Suppressor macrophage treated with lipopolysaccharide for 1 hour (primary cell): ENCODE measurements around the gene ACIN1.

Source experiments
- DNase-seq, 3 donors: peaks; one replicate each; pipeline ENCODE4 v3.0.0-alpha.2; 2020 to 2022

The ACIN1 gene

DNA sequence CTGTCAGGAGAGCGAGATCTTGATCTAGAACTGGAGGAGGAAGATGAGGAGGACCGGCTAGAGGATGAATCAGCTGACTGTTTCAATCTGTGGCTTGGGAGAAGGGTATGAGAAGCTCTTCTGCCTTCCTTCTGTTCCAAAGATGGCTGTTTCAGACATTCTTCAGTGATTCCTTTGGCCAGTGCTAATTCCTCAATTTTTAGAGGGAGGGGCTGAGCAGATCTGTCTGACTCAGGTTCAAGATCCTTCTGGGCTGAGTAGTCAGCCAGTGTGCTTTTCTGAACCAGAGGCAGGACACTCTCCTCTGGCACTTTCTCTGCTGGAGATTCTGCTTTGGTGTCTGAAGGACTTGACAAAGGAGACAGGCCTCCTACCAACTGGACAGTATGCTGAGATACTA, 15.2 kb downstream of the ACIN1 start:
- DNase-seq, result peak in 2 of 3 donors; percentile 53 to 55

DNA sequence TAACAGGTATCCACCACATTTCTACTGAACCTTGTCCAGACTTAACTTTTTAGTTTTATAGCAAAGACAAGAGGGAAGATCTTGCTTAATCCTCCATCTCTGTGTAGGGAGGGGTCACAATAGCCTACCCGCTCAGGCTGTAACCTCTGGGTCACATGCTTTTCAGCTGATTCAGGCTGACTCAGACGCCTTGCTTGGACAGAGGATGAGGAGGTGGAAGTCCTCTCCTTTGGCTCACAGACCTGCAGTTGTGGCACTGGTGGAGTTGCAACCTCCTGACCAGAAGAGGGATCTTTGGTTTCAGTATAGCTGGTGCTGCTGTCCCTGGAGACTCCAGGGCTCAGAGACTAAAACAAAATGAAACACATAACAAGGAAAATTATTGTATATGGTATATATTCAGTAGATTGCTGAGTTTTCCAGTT, 16.2 kb downstream of the ACIN1 start:
- DNase-seq, result peak; percentile 92 to 96 (median 94)

GRCh38 chr14:23077962-23078361, 17.0 kb downstream of the ACIN1 start:
- peak in 2 of 3 donors; percentile 28 to 42 for DNase-seq

GRCh38 chr14:23076785-23077408, 18.0 kb downstream of the ACIN1 start:
- DNase-seq, result peak; percentile 61 to 71 (median 67)

DNA sequence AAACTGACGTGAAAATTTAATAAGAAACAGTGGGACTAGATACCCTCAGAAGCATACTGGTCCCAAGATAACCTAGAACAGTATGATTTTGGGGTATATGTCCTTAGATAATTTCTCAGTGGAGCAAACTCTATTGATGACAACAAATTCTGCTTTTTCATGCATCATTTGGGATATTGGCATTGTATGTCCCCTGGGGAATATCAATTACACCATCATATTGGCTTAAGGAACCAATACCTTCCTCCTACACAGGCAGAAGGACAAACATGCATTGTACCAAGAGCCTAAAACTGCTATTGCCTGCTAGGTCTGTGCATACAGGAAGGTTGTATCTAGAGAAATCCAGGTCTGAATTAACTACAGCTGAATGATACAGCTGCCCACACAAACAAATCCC, 20.0 kb downstream of the ACIN1 start:
- no peak for DNase-seq

GRCh38 chr14:23071921-23072539, 22.9 kb downstream of the ACIN1 start:
- no peak for DNase-seq

GRCh38 chr14:23071244-23071920, 23.6 kb downstream of the ACIN1 start:
- DNase-seq, result peak; percentile 81 to 89 (median 84)

DNA sequence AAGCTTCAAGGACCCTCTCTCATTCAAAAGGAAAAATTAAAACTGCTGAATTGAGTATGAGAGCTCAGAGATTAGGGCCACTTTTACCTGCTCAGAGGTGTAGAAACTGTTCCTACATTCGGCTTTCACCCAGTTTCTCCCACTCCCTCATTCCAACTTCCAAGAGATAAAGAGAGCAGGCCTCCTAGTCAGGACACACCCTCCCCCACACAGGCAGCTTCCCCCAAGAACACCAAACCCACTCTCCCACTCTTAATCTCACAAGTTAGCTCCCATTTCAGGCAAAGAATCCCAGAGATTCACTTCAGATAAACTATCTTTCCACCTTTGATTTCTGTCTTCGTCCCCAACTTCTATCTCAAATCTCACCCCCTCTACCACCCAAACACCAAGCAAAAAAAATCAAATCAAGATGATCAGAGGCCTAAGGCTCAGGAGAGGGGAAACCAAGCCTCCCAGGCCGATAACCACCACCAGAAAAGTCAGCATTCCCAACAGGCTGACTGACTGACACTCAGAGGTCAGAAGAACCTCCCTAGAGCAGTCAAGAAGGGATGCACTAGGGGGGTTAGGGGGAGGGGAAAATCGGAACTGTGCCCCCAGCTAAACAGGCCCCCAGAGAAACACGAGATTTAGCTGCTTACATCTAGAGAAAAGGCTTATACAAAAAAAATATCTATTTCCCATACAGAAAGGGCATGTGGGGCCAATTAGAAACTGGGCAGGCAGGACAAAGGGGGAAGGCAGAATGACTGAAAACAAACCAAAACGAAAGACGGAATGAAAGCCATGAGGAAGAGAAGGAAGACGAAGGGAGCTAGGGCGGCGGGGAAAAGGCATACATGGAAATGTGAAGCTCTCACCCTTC, 24.4 kb downstream of the ACIN1 start:
- DNase-seq, result peak in 1 of 3 donors; percentile 15

- DNase-seq, result no peak
Observed at GRCh38 chr14:23069413-23069806, 25.5 kb downstream of the ACIN1 start.

DNA sequence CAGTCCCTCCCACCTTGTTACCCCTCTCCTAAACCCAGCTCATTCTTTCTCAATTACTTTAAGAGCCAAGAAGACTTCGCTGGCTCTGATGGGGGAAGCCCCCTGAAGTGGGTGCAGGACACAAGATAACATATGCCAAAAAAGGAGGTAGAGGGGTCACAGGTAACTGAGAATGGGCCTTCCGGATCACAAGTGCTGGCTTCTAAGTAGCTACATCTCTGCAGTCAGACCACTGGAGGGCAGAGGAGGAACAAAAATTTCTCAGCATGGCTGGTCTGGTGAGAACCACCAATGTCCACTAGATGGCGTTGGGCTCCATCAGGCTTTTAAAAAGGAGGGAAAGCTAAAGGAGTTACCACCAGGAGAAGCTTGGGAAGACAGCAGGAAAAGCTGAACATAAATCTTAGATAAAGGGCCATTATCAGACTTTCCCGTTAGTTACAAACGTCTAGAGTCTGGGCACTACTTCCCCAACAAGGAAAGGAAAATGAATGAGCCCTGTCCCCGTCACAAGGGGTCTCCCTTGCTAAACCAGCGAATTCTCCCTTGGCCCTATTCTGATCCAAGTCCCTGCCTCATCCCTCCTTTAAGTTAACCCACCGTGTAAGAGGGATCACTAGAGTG, 26.0 kb downstream of the ACIN1 start:
- peak; percentile 89 to 93 (median 91) for DNase-seq

DNA sequence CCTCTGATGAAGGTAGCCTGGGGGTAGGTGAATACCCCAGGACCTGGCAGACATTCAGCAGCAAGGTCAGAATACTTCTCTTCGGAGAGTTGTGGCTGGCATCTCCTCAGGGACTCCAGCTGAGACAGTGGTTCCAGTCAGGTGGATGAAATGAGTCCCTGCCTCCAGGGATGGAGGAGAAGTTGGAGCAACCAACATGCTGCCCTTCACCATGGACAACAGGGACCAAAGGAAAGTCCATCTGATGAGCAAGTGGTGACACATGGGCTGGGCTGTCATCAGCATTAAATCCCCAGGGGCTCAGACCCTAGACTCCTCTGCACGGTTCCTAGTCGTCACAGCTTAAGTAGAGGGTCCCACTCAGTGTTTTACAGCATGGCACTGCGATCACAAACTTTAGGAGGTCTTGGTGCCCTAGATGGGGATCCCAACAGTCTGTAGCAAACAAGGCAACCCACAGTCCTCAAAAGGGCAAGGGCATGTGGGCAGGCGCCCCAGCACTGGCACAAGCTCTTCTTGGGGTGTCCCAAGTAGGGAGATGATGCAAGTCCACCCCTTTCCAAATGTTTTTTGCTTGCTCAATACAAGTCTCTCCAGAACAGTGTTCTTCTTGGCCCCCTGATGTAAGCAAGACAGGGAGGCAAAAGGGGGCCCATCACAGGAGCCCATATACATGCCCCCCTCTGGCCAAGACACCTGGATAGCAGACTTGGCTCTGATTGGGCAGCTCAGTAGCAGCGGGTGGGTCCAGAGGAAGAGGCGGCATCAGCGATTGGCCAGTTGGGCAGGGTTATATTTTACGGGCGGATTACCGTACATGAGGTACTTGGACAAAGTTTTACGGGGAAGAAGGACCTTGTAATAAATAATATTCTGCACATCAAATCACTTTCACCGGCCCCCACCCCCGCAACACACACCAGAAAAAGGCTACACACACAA, 26.8 kb downstream of the ACIN1 start:
- no peak for DNase-seq

GRCh38 chr14:23066855-23067744, 27.8 kb downstream of the ACIN1 start:
- no peak for DNase-seq

DNA sequence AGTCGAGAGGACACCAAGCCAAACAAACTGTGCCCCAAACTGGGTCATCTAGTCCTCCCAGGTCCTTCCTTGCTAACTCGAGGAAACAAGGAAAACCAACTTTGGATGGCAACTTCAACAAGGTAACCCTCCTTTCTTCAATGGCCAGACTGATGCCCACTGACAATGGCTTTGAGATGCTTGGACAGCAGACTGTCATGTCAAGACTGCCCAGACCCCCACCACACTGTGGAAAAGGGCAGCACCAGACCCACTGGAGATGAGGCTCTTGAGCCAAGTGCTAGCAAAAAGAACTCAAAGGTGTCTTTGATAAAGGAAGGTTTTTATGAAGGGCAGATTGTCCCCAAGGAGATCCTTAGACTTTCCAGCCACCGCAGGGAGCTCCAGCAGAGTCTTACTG, 28.6 kb downstream of the ACIN1 start:
- no peak for DNase-seq

- DNase-seq, result no peak
Observed at GRCh38 chr14:23063601-23064000, 31.3 kb downstream of the ACIN1 start.

DNA sequence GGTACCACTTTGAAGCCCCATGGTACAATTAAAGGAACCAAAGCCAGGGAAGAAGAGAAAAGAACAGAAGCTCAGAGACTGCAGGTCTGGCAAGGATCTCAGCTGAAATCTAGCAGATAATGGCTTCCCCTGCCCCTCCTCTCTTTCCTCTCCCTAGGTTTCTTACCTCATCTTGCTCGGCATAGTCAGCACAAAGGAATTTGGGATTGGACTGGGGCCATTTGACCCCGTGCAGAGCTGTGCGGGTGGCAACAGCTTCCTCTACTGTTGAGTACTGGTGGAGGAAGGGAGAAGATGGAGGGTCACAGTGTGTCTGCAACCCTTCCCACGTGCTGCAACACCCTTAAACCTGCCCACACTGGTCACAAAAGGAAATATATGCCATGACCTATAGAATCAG, 32.9 kb downstream of the ACIN1 start:
- no peak for DNase-seq

DNA sequence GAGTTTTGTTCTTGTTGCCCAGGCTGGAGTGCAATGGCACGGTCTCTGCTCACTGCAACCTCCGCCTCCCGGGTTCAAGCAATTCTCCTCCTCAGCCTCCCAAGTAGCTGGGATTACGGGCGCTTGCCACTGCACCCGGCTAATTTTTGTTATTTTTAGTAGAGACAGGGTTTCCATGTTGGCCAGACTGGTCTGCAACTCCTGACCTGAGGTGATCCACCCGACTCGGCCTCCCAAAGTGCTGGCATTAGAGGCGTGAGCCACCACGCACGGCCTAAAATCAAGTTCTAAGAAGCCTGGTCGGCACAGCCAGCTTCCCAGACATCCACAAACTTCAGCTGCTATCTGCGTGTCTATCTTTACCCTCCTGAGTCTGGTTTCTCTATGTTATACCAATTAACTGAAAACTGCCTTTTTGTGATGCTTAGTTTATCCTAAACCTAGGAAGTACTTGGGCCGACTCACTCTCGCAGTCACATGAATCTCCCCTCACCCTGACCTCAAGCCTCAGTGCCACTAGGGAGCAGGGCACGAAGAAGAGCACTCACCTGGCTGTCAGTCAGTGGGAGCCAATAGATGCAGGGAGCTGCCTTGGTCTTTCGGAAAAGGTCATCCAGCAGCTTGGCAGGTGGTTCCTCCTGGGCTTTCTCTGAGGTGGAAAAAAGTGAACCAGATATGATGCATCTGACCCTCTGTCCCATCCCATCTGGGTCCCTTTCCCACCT, 34.2 kb downstream of the ACIN1 start:
- no peak for DNase-seq

GRCh38 chr14:23058654-23059504, 36.1 kb downstream of the ACIN1 start:
- DNase-seq, result no peak

DNA sequence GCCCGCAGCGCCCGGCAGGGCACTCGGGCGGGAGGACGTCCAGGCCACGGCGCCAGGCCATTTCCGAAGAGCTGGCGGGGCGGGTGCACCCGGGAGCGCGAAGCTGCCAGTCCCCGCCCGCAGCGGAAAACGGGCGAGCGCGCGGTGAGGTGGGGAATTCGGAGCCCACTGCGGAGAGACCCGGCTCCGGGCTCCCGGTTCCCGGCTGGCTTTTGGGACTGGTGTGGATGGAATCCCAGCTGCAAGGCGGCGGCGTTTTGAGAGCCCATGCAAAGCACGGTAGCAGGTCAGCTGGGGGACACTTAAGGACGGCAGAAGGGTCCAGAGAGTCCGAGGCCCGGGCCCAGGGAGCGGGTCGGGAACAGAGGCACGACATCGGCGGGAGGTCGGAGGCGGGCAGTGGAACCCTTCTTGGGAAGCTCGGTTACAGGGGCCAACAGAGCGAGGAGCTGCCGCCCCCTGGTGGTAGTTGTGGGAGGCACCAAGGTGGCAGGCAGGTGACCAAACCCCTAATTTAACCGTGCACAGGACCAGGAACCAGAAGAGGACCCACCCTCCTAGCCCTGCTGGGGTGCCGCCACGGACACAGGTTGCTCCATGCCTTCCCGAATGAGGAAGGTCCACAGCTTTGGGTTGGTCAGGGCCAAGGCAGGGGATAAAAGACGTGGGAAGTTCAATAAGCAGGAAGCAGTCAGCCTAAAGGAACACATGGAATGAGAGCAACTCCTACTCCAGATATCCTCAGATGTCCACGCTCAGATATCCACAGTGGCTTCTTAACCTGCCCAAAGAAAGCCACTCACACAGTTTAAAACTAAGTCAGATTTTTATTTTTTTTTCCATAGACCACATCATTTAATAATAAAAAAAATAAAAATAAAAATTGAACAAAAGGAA, 36.9 kb downstream of the ACIN1 start:
- peak; percentile 79 to 89 (median 84) for DNase-seq
